ENCODE results near the gene GNB1L. TPM values are rescaled to one million over a fixed set of nuclear protein-coding genes. Genes with fewer than 3 reads are reported as not detected.

Gene GNB1L
- polyA plus RNA-seq, 3 donors: 3.4 to 6.0 (median 4.8) TPM

- Histone ChIP-seq H3K4me2 (replicated peaks; ENCODE audit: extremely low read depth, low read length, poor library complexity, severe bottlenecking) (no peak overlapping the region), H3K27ac (ENCODE audit: low read depth in 1 of 2, low read length in 2 of 2) (no peak overlapping the region), H4K20me1 (ENCODE audit: insufficient read depth, low read length) (no peaks in the 10 kb centered on the region), H3K4me1 (ENCODE audit: control insufficient read depth in 1 of 2, insufficient read depth in 2 of 2, low read length in 2 of 2) (peaks cover 18 to 22% of the 10 kb centered on the region in 2 donors), H3K79me2 (ENCODE audit: insufficient read depth, low read length) (no peaks in the 10 kb centered on the region), H2AFZ (ENCODE audit: insufficient read depth, low read depth, low read length, poor library complexity, severe bottlenecking) (no peak overlapping the region), H3K27me3 (ENCODE audit: control insufficient read depth in 2 of 2, insufficient read depth in 2 of 2, low read length in 2 of 2) (no peaks in the 10 kb centered on the region), H3K36me3 (replicated peaks in 1 of 2; ENCODE audit: control insufficient read depth in 1 of 2, insufficient read depth in 2 of 2, low read length in 2 of 2) (no peaks in the 10 kb centered on the region), H3K4me3 (replicated peaks in 1 of 3; ENCODE audit: low read depth in 2 of 3, low read length in 3 of 3) (no peak overlapping the region), H3K9ac (ENCODE audit: insufficient read depth, low read length, poor library complexity, severe bottlenecking) (no peak overlapping the region), H3K9me3 (replicated peaks in 1 of 2; ENCODE audit: control insufficient read depth in 1 of 2, insufficient read depth in 1 of 2, low read length in 2 of 2) (no peaks in the 10 kb centered on the region)
- 93% methylated on average over 4 of the region's 8 CpGs for WGBS (ENCODE audit: insufficient coverage)
- Mint-ChIP-seq H3K36me3 (no peaks in the 10 kb centered on the region), H3K27ac (peak overlapping the region in 1 of 7 donors; percentile 37), H3K4me1 (peaks cover 23% of the 10 kb centered on the region), H3K9me3 (peaks cover 0 to under 1% (median 0%) of the 10 kb centered on the region in 7 donors), H3K4me3 (no peak overlapping the region), H3K27me3 (ENCODE audit: low read depth in 3 of 3) (peaks cover 1 to 4% (median 3%) of the 10 kb centered on the region in 3 donors)
- DNase-seq: no peak
- intact Hi-C loops (cut with micrococcal nuclease): no loop called here
- no peak for TF ChIP-seq CTCF (IDR thresholded peaks at IDR 0.05)
Measured at GRCh38 chr22:19841641-19842392, 12.9 kb downstream of the GNB1L start.

GRCh38 chr22:19840955-19841640, 13.6 kb downstream of the GNB1L start:
- intact Hi-C loops (cut with micrococcal nuclease): no loop called here
- Histone ChIP-seq H3K79me2 (ENCODE audit: insufficient read depth, low read length) (no peaks in the 10 kb centered on the region), H2AFZ (ENCODE audit: insufficient read depth, low read depth, low read length, poor library complexity, severe bottlenecking) (no peak overlapping the region), H3K9ac (ENCODE audit: insufficient read depth, low read length, poor library complexity, severe bottlenecking) (no peak overlapping the region), H3K4me3 (replicated peaks in 1 of 3; ENCODE audit: low read depth in 2 of 3, low read length in 3 of 3) (no peak overlapping the region), H4K20me1 (ENCODE audit: insufficient read depth, low read length) (no peaks in the 10 kb centered on the region), H3K4me2 (replicated peaks; ENCODE audit: extremely low read depth, low read length, poor library complexity, severe bottlenecking) (no peak overlapping the region), H3K9me3 (replicated peaks in 1 of 2; ENCODE audit: control insufficient read depth in 1 of 2, insufficient read depth in 1 of 2, low read length in 2 of 2) (no peaks in the 10 kb centered on the region), H3K27me3 (ENCODE audit: control insufficient read depth in 2 of 2, insufficient read depth in 2 of 2, low read length in 2 of 2) (no peaks in the 10 kb centered on the region), H3K4me1 (ENCODE audit: control insufficient read depth in 1 of 2, insufficient read depth in 2 of 2, low read length in 2 of 2) (peaks cover 18 to 22% of the 10 kb centered on the region in 2 donors), H3K27ac (ENCODE audit: low read depth in 1 of 2, low read length in 2 of 2) (no peak overlapping the region), H3K36me3 (replicated peaks in 1 of 2; ENCODE audit: control insufficient read depth in 1 of 2, insufficient read depth in 2 of 2, low read length in 2 of 2) (no peaks in the 10 kb centered on the region)
- DNase-seq: no peak
- WGBS (ENCODE audit: insufficient coverage): no CpG with 5 or more reads among the region's 6 CpGs
- H3K27ac Mint-ChIP-seq: peak overlapping the region in 1 of 7 donors; percentile 37
- TF ChIP-seq CTCF (IDR thresholded peaks at IDR 0.05): no peak
- no peak overlapping the region for H3K4me3 Mint-ChIP-seq
- no peaks in the 10 kb centered on the region for H3K9me3 Mint-ChIP-seq
- H3K36me3 Mint-ChIP-seq: no peaks in the 10 kb centered on the region
- H3K4me1 Mint-ChIP-seq: peaks cover 23% of the 10 kb centered on the region
- peaks cover 1 to 4% (median 3%) of the 10 kb centered on the region in 3 donors for H3K27me3 Mint-ChIP-seq (ENCODE audit: low read depth in 3 of 3)
